Osteoblast (primary cell): Measurements from ENCODE around the gene ATP5MC2. TPM values are rescaled to one million over a fixed set of nuclear protein-coding genes. Genes with fewer than 3 reads are reported as not detected.

Source experiments
- DNase-seq: peaks from one replicate; pipeline ENCODE4 v3.0.0; 2011; ENCODE audit warnings: low spot score, mixed read lengths; ENCODE audit not compliant: insufficient read length; ENCODE audit errors: missing footprints
- H2AFZ ChIP-seq: 2 replicates; pipeline ENCODE4 v1.6.0; 2011; ENCODE audit warnings: mild to moderate bottlenecking, low read length
- H3K27ac ChIP-seq: 2 replicates; pipeline ENCODE4 v1.5.1; 2011; ENCODE audit warnings: mild to moderate bottlenecking, low read depth, low read length, moderate library complexity
- H3K27me3 ChIP-seq: 2 replicates; pipeline ENCODE4 v1.6.0; 2012; ENCODE audit warnings: mild to moderate bottlenecking, control low read depth, inconsistent platforms, low read length, moderate library complexity; ENCODE audit not compliant: insufficient read depth
- H3K36me3 ChIP-seq: 2 replicates; pipeline ENCODE4 v1.5.1; 2011; ENCODE audit warnings: mild to moderate bottlenecking, low read length, control low read depth, moderate library complexity; ENCODE audit not compliant: insufficient read depth
- H3K4me1 ChIP-seq: 2 replicates; pipeline ENCODE4 v1.5.1; 2011; ENCODE audit warnings: mild to moderate bottlenecking, low read length, control low read depth, moderate library complexity; ENCODE audit not compliant: insufficient read depth
- H3K4me2 ChIP-seq: 2 replicates; pipeline ENCODE4 v1.6.0; 2011; ENCODE audit warnings: mild to moderate bottlenecking, low read length; ENCODE audit not compliant: insufficient read depth
- H3K4me3 ChIP-seq: fragments of 200-600 bp; sonication (generic); 3 replicates; pipeline ENCODE4 v1.5.1; 2012; ENCODE audit warnings: mild to moderate bottlenecking, low read length, inconsistent platforms; ENCODE audit not compliant: insufficient read depth
- H3K79me2 ChIP-seq: 2 replicates; pipeline ENCODE4 v1.6.0; 2012; ENCODE audit warnings: mild to moderate bottlenecking, low read length, control low read depth, inconsistent platforms; ENCODE audit not compliant: insufficient read depth
- H3K9me3 ChIP-seq: 2 replicates; pipeline ENCODE4 v1.5.1; 2011; ENCODE audit warnings: low read depth, low read length, control low read depth
- H4K20me1 ChIP-seq: 2 replicates; pipeline ENCODE4 v1.6.0; 2012; ENCODE audit warnings: mild to moderate bottlenecking, low read length, control low read depth; ENCODE audit not compliant: insufficient read depth
- total RNA-seq: library from RNA; depleted of rRNA; stranded (reverse); fragments of >200 nt; gene quantifications from 2 replicates; pipeline ENCODE4 v1.2.3, GENCODE V29; 2012
- TF ChIP-seq, protein P1 (sequence below): IDR thresholded peaks from 2 replicates; pipeline ENCODE4 v1.5.1; 2011; ENCODE audit warnings: mild to moderate bottlenecking, low read depth, low read length, moderate library complexity; ENCODE audit errors: extremely low read depth

ATP5MC2 gene
- total RNA-seq, 1 donor: 95.9 TPM

DNA sequence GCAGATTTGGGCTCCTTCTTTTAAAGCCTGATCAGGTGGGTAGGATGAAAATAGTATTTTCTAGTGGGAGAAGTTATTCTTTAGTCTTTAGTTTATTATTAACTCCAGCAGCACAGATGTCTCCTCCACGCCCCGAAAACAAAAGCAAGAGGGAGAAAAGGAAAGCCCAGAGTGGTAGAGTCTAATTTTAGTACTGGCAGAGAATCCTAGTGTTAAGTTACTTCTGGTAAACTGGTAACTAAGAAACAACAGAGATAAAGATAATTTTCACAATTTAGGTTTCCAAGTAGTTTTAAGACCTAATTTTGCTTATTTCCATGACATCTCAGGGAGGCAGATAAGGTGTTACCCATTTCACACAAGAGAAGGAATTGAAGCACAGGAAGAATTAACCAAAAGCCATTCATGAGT is 16.3 kb downstream of the ATP5MC2 start:
- Histone ChIP-seq H3K27me3 (no peaks in the 10 kb centered on the region), H3K4me2 (peak overlapping the region; percentile 61), H3K4me3 (peak overlapping the region; percentile 19), H3K9me3 (no peaks in the 10 kb centered on the region), H3K79me2 (no peaks in the 10 kb centered on the region), H3K27ac (peak overlapping the region; percentile 86), H4K20me1 (no peaks in the 10 kb centered on the region), H3K36me3 (peaks cover 10% of the 10 kb centered on the region), H3K4me1 (peaks cover 29% of the 10 kb centered on the region), H2AFZ (peak overlapping the region; percentile 11)
- TF ChIP-seq, protein P1, sequence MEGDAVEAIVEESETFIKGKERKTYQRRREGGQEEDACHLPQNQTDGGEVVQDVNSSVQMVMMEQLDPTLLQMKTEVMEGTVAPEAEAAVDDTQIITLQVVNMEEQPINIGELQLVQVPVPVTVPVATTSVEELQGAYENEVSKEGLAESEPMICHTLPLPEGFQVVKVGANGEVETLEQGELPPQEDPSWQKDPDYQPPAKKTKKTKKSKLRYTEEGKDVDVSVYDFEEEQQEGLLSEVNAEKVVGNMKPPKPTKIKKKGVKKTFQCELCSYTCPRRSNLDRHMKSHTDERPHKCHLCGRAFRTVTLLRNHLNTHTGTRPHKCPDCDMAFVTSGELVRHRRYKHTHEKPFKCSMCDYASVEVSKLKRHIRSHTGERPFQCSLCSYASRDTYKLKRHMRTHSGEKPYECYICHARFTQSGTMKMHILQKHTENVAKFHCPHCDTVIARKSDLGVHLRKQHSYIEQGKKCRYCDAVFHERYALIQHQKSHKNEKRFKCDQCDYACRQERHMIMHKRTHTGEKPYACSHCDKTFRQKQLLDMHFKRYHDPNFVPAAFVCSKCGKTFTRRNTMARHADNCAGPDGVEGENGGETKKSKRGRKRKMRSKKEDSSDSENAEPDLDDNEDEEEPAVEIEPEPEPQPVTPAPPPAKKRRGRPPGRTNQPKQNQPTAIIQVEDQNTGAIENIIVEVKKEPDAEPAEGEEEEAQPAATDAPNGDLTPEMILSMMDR: no peak
- peak; percentile 13 for DNase-seq

DNA sequence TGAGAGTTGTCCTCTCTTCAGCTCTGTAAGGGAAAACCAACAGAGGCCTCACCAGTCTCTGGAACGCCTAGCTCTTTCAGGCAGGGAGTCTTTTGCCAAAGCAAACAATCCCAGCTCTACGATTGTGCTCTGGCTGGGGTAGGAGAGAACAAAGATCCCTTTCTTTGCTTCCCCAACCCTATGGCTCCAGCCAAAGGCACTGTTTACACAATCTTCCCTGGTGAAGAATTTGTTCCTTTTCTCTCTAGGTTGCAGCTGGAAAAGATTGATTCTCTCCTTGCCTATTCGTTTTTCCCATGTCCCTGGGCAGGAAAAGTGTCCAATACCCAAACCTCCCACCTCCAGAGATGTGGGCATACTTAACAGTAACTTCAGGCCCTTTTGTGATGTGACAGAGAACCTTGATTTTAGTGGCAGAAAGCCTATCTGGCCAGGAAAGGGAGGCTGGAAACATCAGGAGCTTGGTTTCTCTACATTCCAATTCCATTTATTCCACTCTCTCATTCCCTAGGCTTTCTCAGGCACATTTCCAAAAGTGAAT is 16.8 kb downstream of the ATP5MC2 start:
- Histone ChIP-seq H3K4me3 (peak overlapping the region; percentile 19), H3K27me3 (no peaks in the 10 kb centered on the region), H3K4me2 (peak overlapping the region; percentile 61), H3K36me3 (peaks cover 7% of the 10 kb centered on the region), H4K20me1 (no peaks in the 10 kb centered on the region), H2AFZ (peak overlapping the region; percentile 55), H3K4me1 (peaks cover 29% of the 10 kb centered on the region), H3K9me3 (no peaks in the 10 kb centered on the region), H3K27ac (peak overlapping the region; percentile 86), H3K79me2 (no peaks in the 10 kb centered on the region)
- TF ChIP-seq, protein P1: no peak
- DNase-seq: peak; percentile 87

GRCh38 chr12:53657041-53657440 is 18.8 kb downstream of the ATP5MC2 start:
- Histone ChIP-seq H3K27me3 (no peaks in the 10 kb centered on the region), H3K79me2 (no peaks in the 10 kb centered on the region), H3K27ac (no peak overlapping the region), H3K9me3 (no peaks in the 10 kb centered on the region), H3K36me3 (no peaks in the 10 kb centered on the region), H3K4me2 (no peak overlapping the region), H3K4me3 (no peak overlapping the region), H2AFZ (no peak overlapping the region), H4K20me1 (no peaks in the 10 kb centered on the region), H3K4me1 (peaks cover 36% of the 10 kb centered on the region)
- no peak for DNase-seq
- TF ChIP-seq, protein P1: no peak

GRCh38 chr12:53653595-53653994 is 22.3 kb downstream of the ATP5MC2 start:
- Histone ChIP-seq H3K4me3 (no peak overlapping the region), H3K36me3 (no peaks in the 10 kb centered on the region), H3K4me1 (peaks cover 22% of the 10 kb centered on the region), H3K79me2 (no peaks in the 10 kb centered on the region), H3K9me3 (no peaks in the 10 kb centered on the region), H2AFZ (no peak overlapping the region), H4K20me1 (no peaks in the 10 kb centered on the region), H3K27ac (no peak overlapping the region), H3K27me3 (no peaks in the 10 kb centered on the region), H3K4me2 (no peak overlapping the region)
- DNase-seq: no peak
- TF ChIP-seq, protein P1: no peak
